ENCODE measurements around the gene NUBP2.
A peak's percentile ranks its signal among the peaks of the same experiment; 100 is the strongest.

NUBP2 gene

DNA sequence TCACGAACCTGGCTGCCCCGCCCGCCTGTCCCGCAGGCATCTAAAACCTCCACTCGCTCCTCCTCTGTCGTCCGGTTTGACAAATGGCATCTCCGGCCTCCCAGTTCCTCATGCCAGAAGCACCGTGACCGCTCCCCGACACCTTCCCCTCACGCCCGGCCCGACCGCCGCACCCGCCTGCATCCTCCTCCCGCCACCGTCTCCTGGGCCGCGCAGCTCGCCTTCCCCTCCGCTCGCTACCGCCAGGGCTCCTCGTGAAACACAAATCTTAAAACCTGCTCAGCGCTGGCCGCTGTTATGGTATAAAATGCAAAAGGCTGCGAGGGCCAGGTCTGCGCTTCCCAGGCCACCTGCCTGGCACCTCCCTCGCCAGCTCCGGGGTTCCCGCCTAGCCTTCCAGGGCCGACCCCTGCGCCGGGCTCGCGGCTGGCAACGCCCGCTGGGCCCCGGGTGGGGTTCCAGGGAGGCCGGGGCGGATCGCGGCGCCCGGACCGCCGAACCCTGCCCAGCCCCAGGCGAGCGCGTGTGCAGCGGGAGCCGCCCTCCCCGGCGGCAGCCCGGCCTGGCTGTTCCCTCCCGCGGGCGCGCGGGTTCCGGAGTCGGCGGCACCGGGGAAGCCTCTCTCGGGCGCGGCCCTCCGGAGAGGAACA, 877 bp upstream of the NUBP2 start (continued):
- TF ChIP-seq ZBTB48 (tag by site-specific recombination; IDR thresholded peaks at IDR 0.05): peak; percentile 61; the same call in 1 of the 2 replicates
- TF ChIP-seq, protein P1, sequence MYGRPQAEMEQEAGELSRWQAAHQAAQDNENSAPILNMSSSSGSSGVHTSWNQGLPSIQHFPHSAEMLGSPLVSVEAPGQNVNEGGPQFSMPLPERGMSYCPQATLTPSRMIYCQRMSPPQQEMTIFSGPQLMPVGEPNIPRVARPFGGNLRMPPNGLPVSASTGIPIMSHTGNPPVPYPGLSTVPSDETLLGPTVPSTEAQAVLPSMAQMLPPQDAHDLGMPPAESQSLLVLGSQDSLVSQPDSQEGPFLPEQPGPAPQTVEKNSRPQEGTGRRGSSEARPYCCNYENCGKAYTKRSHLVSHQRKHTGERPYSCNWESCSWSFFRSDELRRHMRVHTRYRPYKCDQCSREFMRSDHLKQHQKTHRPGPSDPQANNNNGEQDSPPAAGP (tag by site-specific recombination; IDR thresholded peaks at IDR 0.05): peak; percentile 90; the same call in 1 of the 2 replicates
- peak; percentile 74 for TF ChIP-seq SP2 (tag by site-specific recombination; IDR thresholded peaks at IDR 0.05)
- 0 out of 2 replicates have a peak, but pooled peaks have one; percentile 42 for TF ChIP-seq KLF7 (tag by site-specific recombination; IDR thresholded peaks at IDR 0.05; ENCODE audit: borderline replicate concordance)
- no peak for TF ChIP-seq ZNF791 (tag by site-specific recombination; IDR thresholded peaks at IDR 0.05)
- TF ChIP-seq, protein P2, sequence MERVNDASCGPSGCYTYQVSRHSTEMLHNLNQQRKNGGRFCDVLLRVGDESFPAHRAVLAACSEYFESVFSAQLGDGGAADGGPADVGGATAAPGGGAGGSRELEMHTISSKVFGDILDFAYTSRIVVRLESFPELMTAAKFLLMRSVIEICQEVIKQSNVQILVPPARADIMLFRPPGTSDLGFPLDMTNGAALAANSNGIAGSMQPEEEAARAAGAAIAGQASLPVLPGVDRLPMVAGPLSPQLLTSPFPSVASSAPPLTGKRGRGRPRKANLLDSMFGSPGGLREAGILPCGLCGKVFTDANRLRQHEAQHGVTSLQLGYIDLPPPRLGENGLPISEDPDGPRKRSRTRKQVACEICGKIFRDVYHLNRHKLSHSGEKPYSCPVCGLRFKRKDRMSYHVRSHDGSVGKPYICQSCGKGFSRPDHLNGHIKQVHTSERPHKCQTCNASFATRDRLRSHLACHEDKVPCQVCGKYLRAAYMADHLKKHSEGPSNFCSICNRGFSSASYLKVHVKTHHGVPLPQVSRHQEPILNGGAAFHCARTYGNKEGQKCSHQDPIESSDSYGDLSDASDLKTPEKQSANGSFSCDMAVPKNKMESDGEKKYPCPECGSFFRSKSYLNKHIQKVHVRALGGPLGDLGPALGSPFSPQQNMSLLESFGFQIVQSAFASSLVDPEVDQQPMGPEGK (tag by site-specific recombination; IDR thresholded peaks at IDR 0.05): peak; percentile 71
- TF ChIP-seq ZNF501 (tag by site-specific recombination; IDR thresholded peaks at IDR 0.05): 0 out of 2 replicates have a peak, but pooled peaks have one; percentile 64
- TF ChIP-seq, protein P3, sequence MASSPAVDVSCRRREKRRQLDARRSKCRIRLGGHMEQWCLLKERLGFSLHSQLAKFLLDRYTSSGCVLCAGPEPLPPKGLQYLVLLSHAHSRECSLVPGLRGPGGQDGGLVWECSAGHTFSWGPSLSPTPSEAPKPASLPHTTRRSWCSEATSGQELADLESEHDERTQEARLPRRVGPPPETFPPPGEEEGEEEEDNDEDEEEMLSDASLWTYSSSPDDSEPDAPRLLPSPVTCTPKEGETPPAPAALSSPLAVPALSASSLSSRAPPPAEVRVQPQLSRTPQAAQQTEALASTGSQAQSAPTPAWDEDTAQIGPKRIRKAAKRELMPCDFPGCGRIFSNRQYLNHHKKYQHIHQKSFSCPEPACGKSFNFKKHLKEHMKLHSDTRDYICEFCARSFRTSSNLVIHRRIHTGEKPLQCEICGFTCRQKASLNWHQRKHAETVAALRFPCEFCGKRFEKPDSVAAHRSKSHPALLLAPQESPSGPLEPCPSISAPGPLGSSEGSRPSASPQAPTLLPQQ (tag by site-specific recombination; IDR thresholded peaks at IDR 0.05): 0 out of 2 replicates have a peak, but pooled peaks have one; percentile 47
- TF ChIP-seq ZNF600 (tag by site-specific recombination; IDR thresholded peaks at IDR 0.05): peak; percentile 80
- peak; percentile 81 for TF ChIP-seq KLF1 (tag by site-specific recombination; IDR thresholded peaks at IDR 0.05)
- peak; percentile 45; the same call in 1 of the 2 replicates for TF ChIP-seq ZNF677 (tag by site-specific recombination; IDR thresholded peaks at IDR 0.05)
- TF ChIP-seq ZNF23 (tag by site-specific recombination; IDR thresholded peaks at IDR 0.05; ENCODE audit: borderline replicate concordance): no peak
- no peak for TF ChIP-seq ZNF529 (tag by site-specific recombination; IDR thresholded peaks at IDR 0.05; ENCODE audit: insufficient replicate concordance)
- TF ChIP-seq, protein P4, sequence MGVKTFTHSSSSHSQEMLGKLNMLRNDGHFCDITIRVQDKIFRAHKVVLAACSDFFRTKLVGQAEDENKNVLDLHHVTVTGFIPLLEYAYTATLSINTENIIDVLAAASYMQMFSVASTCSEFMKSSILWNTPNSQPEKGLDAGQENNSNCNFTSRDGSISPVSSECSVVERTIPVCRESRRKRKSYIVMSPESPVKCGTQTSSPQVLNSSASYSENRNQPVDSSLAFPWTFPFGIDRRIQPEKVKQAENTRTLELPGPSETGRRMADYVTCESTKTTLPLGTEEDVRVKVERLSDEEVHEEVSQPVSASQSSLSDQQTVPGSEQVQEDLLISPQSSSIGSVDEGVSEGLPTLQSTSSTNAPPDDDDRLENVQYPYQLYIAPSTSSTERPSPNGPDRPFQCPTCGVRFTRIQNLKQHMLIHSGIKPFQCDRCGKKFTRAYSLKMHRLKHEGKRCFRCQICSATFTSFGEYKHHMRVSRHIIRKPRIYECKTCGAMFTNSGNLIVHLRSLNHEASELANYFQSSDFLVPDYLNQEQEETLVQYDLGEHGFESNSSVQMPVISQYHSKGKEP (tag by site-specific recombination; IDR thresholded peaks at IDR 0.05): 0 out of 2 replicates have a peak, but pooled peaks have one; percentile 17
- TF ChIP-seq ZNF140 (tag by site-specific recombination; IDR thresholded peaks at IDR 0.05): no peak
- TF ChIP-seq ZBTB8A (tag by site-specific recombination; IDR thresholded peaks at IDR 0.05): peak; percentile 17; the same call in 1 of the 2 replicates
- peak; percentile 59 for TF ChIP-seq ZNF596 (tag by site-specific recombination; IDR thresholded peaks at IDR 0.05)
- TF ChIP-seq GLIS2 (tag by site-specific recombination; IDR thresholded peaks at IDR 0.05): peak; percentile 33; the same call in 1 of the 2 replicates
- TF ChIP-seq, protein P5, sequence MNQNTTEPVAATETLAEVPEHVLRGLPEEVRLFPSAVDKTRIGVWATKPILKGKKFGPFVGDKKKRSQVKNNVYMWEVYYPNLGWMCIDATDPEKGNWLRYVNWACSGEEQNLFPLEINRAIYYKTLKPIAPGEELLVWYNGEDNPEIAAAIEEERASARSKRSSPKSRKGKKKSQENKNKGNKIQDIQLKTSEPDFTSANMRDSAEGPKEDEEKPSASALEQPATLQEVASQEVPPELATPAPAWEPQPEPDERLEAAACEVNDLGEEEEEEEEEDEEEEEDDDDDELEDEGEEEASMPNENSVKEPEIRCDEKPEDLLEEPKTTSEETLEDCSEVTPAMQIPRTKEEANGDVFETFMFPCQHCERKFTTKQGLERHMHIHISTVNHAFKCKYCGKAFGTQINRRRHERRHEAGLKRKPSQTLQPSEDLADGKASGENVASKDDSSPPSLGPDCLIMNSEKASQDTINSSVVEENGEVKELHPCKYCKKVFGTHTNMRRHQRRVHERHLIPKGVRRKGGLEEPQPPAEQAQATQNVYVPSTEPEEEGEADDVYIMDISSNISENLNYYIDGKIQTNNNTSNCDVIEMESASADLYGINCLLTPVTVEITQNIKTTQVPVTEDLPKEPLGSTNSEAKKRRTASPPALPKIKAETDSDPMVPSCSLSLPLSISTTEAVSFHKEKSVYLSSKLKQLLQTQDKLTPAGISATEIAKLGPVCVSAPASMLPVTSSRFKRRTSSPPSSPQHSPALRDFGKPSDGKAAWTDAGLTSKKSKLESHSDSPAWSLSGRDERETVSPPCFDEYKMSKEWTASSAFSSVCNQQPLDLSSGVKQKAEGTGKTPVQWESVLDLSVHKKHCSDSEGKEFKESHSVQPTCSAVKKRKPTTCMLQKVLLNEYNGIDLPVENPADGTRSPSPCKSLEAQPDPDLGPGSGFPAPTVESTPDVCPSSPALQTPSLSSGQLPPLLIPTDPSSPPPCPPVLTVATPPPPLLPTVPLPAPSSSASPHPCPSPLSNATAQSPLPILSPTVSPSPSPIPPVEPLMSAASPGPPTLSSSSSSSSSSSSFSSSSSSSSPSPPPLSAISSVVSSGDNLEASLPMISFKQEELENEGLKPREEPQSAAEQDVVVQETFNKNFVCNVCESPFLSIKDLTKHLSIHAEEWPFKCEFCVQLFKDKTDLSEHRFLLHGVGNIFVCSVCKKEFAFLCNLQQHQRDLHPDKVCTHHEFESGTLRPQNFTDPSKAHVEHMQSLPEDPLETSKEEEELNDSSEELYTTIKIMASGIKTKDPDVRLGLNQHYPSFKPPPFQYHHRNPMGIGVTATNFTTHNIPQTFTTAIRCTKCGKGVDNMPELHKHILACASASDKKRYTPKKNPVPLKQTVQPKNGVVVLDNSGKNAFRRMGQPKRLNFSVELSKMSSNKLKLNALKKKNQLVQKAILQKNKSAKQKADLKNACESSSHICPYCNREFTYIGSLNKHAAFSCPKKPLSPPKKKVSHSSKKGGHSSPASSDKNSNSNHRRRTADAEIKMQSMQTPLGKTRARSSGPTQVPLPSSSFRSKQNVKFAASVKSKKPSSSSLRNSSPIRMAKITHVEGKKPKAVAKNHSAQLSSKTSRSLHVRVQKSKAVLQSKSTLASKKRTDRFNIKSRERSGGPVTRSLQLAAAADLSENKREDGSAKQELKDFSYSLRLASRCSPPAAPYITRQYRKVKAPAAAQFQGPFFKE (tag by site-specific recombination; IDR thresholded peaks at IDR 0.05; ENCODE audit: borderline replicate concordance): no peak
- TF ChIP-seq, protein P6, sequence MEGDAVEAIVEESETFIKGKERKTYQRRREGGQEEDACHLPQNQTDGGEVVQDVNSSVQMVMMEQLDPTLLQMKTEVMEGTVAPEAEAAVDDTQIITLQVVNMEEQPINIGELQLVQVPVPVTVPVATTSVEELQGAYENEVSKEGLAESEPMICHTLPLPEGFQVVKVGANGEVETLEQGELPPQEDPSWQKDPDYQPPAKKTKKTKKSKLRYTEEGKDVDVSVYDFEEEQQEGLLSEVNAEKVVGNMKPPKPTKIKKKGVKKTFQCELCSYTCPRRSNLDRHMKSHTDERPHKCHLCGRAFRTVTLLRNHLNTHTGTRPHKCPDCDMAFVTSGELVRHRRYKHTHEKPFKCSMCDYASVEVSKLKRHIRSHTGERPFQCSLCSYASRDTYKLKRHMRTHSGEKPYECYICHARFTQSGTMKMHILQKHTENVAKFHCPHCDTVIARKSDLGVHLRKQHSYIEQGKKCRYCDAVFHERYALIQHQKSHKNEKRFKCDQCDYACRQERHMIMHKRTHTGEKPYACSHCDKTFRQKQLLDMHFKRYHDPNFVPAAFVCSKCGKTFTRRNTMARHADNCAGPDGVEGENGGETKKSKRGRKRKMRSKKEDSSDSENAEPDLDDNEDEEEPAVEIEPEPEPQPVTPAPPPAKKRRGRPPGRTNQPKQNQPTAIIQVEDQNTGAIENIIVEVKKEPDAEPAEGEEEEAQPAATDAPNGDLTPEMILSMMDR (tag by site-specific recombination; IDR thresholded peaks at IDR 0.05): peak; percentile 63
- 0 out of 2 replicates have a peak, but pooled peaks have one; percentile 24 for TF ChIP-seq ZNF394 (tag by site-specific recombination; IDR thresholded peaks at IDR 0.05; ENCODE audit: borderline replicate concordance)
- TF ChIP-seq, protein P7, sequence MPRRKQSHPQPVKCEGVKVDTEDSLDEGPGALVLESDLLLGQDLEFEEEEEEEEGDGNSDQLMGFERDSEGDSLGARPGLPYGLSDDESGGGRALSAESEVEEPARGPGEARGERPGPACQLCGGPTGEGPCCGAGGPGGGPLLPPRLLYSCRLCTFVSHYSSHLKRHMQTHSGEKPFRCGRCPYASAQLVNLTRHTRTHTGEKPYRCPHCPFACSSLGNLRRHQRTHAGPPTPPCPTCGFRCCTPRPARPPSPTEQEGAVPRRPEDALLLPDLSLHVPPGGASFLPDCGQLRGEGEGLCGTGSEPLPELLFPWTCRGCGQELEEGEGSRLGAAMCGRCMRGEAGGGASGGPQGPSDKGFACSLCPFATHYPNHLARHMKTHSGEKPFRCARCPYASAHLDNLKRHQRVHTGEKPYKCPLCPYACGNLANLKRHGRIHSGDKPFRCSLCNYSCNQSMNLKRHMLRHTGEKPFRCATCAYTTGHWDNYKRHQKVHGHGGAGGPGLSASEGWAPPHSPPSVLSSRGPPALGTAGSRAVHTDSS (tag by site-specific recombination; IDR thresholded peaks at IDR 0.05): peak; percentile 30; the same call in 1 of the 2 replicates
- TF ChIP-seq ZFP37 (tag by site-specific recombination; IDR thresholded peaks at IDR 0.05): peak; percentile 82; the same call in 1 of the 2 replicates

Measured in HEK293 (cell line).